ENCODE data around the gene CNOT6.
"Not testable (repeated sequence)": the region's sequence is repeated elsewhere in the genome, so short reads cannot be mapped to it uniquely, and the experiment has no call there.

The CNOT6 gene

GRCh38 chr5:180494060-180494509 is at the start of gene CNOT6:
Gene CNOT6 (plus strand): TSS chr5:180494379. CDS start chr5:180529277, 34,898 bp downstream.
- TF ChIP-seq CTCF (IDR thresholded peaks at IDR 0.05; ENCODE audit: low read depth, low read length) = no peak
- H3K4me3 ChIP-seq (replicated peaks in 1 of 2; ENCODE audit: low read depth in 2 of 2, low read length in 2 of 2) = peak within 1 kb of the TSS; percentile 90 to 95
- peak; percentile 93 to 98 for DNase-seq (ENCODE audit: low read depth in 2 of 2)

GRCh38 chr5:180454752-180455151 is 39.4 kb upstream of the CNOT6 start:
- no peak overlapping the region for H3K4me3 ChIP-seq (replicated peaks in 1 of 2; ENCODE audit: low read depth in 2 of 2, low read length in 2 of 2)
- no peak for TF ChIP-seq CTCF (IDR thresholded peaks at IDR 0.05; ENCODE audit: low read depth, low read length)
- no peak for DNase-seq (ENCODE audit: low read depth in 2 of 2)

- no peak for TF ChIP-seq CTCF (IDR thresholded peaks at IDR 0.05; ENCODE audit: low read depth, low read length)
- DNase-seq (ENCODE audit: low read depth in 2 of 2) = no peak
- H3K4me3 ChIP-seq (replicated peaks in 1 of 2; ENCODE audit: low read depth in 2 of 2, low read length in 2 of 2) = no peak overlapping the region
Measured at GRCh38 chr5:180455872-180456271, 38.3 kb upstream of the CNOT6 start.

- no peak for DNase-seq (ENCODE audit: low read depth in 2 of 2)
- no peak for TF ChIP-seq CTCF (IDR thresholded peaks at IDR 0.05; ENCODE audit: low read depth, low read length)
Measured at GRCh38 chr5:180456792-180457191, 37.4 kb upstream of the CNOT6 start.

GRCh38 chr5:180458852-180459673 is 35.1 kb upstream of the CNOT6 start:
- DNase-seq (ENCODE audit: low read depth in 2 of 2); H3K4me3 ChIP-seq (replicated peaks in 1 of 2; ENCODE audit: low read depth in 2 of 2, low read length in 2 of 2): not testable (repeated sequence)

More at GRCh38 chr5:180456792-180457191, 37.4 kb upstream of the CNOT6 start:
- H3K4me3 ChIP-seq (replicated peaks in 1 of 2; ENCODE audit: low read depth in 2 of 2, low read length in 2 of 2) = no peak overlapping the region

GRCh38 chr5:180459674-180460142 is 34.5 kb upstream of the CNOT6 start:
- DNase-seq (ENCODE audit: low read depth in 2 of 2); H3K4me3 ChIP-seq (replicated peaks in 1 of 2; ENCODE audit: low read depth in 2 of 2, low read length in 2 of 2): not testable (repeated sequence)

GRCh38 chr5:180460834-180461233 is 33.3 kb upstream of the CNOT6 start:
- no peak overlapping the region for H3K4me3 ChIP-seq (replicated peaks in 1 of 2; ENCODE audit: low read depth in 2 of 2, low read length in 2 of 2)
- DNase-seq (ENCODE audit: low read depth in 2 of 2) = no peak
- TF ChIP-seq CTCF (IDR thresholded peaks at IDR 0.05; ENCODE audit: low read depth, low read length) = no peak

GRCh38 chr5:180461303-180461702 is 32.9 kb upstream of the CNOT6 start:
- no peak for TF ChIP-seq CTCF (IDR thresholded peaks at IDR 0.05; ENCODE audit: low read depth, low read length)
- DNase-seq (ENCODE audit: low read depth in 2 of 2) = no peak
- no peak overlapping the region for H3K4me3 ChIP-seq (replicated peaks in 1 of 2; ENCODE audit: low read depth in 2 of 2, low read length in 2 of 2)
